ENCODE data around the gene AGO3. TPM values are rescaled to one million over a fixed set of nuclear protein-coding genes. Genes with fewer than 3 reads are reported as not detected.

AGO3 gene
- total and polyA plus RNA-seq, 2 donors, result 4.1 to 53.1 TPM

GRCh38 chr1:36093929-36094328, 163.0 kb downstream of the AGO3 start:
- no peak for DNase-seq (ENCODE audit: extremely low spot score)
- peaks cover 11% of the 10 kb centered on the region for H3K36me3 ChIP-seq (ENCODE audit: insufficient read depth)
- H3K4me1 ChIP-seq (ENCODE audit: insufficient read depth), result no peaks in the 10 kb centered on the region
- no peak overlapping the region for H3K4me3 ChIP-seq (ENCODE audit: low read depth, low read length)
- 91% methylated on average over 3 of the region's 3 CpGs for WGBS
- no peak overlapping the region for H3K27ac ChIP-seq (ENCODE audit: low read depth)

GRCh38 chr1:36094621-36095061, 163.7 kb downstream of the AGO3 start:
- H3K36me3 ChIP-seq (ENCODE audit: insufficient read depth), result peaks cover 11% of the 10 kb centered on the region

GRCh38 chr1:36095760-36096405, 165.0 kb downstream of the AGO3 start:
- Histone ChIP-seq H3K36me3 (ENCODE audit: insufficient read depth) (peaks cover 11% of the 10 kb centered on the region), H3K27ac (ENCODE audit: low read depth) (no peak overlapping the region), H3K4me3 (ENCODE audit: low read depth, low read length) (no peak overlapping the region), H3K4me1 (ENCODE audit: insufficient read depth) (no peaks in the 10 kb centered on the region)
- 52% methylated on average over 15 of the region's 15 CpGs for WGBS
- DNase-seq (ENCODE audit: extremely low spot score), result no peak

More at GRCh38 chr1:36094621-36095061, 163.7 kb downstream of the AGO3 start:
- no peak for DNase-seq (ENCODE audit: extremely low spot score)
- WGBS, result 80% methylated on average over 8 of the region's 8 CpGs
- Histone ChIP-seq H3K27ac (ENCODE audit: low read depth) (no peak overlapping the region), H3K4me3 (ENCODE audit: low read depth, low read length) (no peak overlapping the region), H3K4me1 (ENCODE audit: insufficient read depth) (no peaks in the 10 kb centered on the region)

GRCh38 chr1:36096500-36097432, 165.9 kb downstream of the AGO3 start:
- H3K36me3 ChIP-seq (ENCODE audit: insufficient read depth), result peaks cover 11% of the 10 kb centered on the region
- 64% methylated on average over 16 of the region's 16 CpGs for WGBS
- DNase-seq (ENCODE audit: extremely low spot score), result no peak
- H3K27ac ChIP-seq (ENCODE audit: low read depth), result no peak overlapping the region
- H3K4me3 ChIP-seq (ENCODE audit: low read depth, low read length), result no peak overlapping the region
- H3K4me1 ChIP-seq (ENCODE audit: insufficient read depth), result no peaks in the 10 kb centered on the region

GRCh38 chr1:36097693-36098585, 167.0 kb downstream of the AGO3 start:
- Histone ChIP-seq H3K4me1 (ENCODE audit: insufficient read depth) (no peaks in the 10 kb centered on the region), H3K4me3 (ENCODE audit: low read depth, low read length) (no peak overlapping the region), H3K36me3 (ENCODE audit: insufficient read depth) (peaks cover 6% of the 10 kb centered on the region), H3K27ac (ENCODE audit: low read depth) (no peak overlapping the region)
- no peak for DNase-seq (ENCODE audit: extremely low spot score)
- 90% methylated on average over 33 of the region's 33 CpGs for WGBS

- H3K4me3 ChIP-seq (ENCODE audit: low read depth, low read length), result no peak overlapping the region
- no peaks in the 10 kb centered on the region for H3K4me1 ChIP-seq (ENCODE audit: insufficient read depth)
- DNase-seq (ENCODE audit: extremely low spot score), result no peak
- WGBS, result 83% methylated on average over 13 of the region's 13 CpGs
- no peak overlapping the region for H3K27ac ChIP-seq (ENCODE audit: low read depth)
- peaks cover 4% of the 10 kb centered on the region for H3K36me3 ChIP-seq (ENCODE audit: insufficient read depth)
These were observed 167.9 kb downstream of the AGO3 start for GRCh38 chr1:36098650-36099365.

- Histone ChIP-seq H3K27ac (ENCODE audit: low read depth) (no peak overlapping the region), H3K4me3 (ENCODE audit: low read depth, low read length) (no peak overlapping the region), H3K36me3 (ENCODE audit: insufficient read depth) (no peaks in the 10 kb centered on the region), H3K4me1 (ENCODE audit: insufficient read depth) (no peaks in the 10 kb centered on the region)
- 36% methylated on average over 18 of the region's 18 CpGs for WGBS
- DNase-seq (ENCODE audit: extremely low spot score), result no peak
These were observed 168.9 kb downstream of the AGO3 start for GRCh38 chr1:36099681-36100341.

GRCh38 chr1:36100376-36100775, 169.5 kb downstream of the AGO3 start:
- Histone ChIP-seq H3K36me3 (ENCODE audit: insufficient read depth) (no peaks in the 10 kb centered on the region), H3K4me3 (ENCODE audit: low read depth, low read length) (no peak overlapping the region), H3K4me1 (ENCODE audit: insufficient read depth) (no peaks in the 10 kb centered on the region), H3K27ac (ENCODE audit: low read depth) (no peak overlapping the region)
- 54% methylated on average over 6 of the region's 6 CpGs for WGBS
- no peak for DNase-seq (ENCODE audit: extremely low spot score)

GRCh38 chr1:36101546-36101945, 170.6 kb downstream of the AGO3 start:
- 97% methylated on average over 5 of the region's 5 CpGs for WGBS
- Histone ChIP-seq H3K27ac (ENCODE audit: low read depth) (no peak overlapping the region), H3K4me1 (ENCODE audit: insufficient read depth) (no peaks in the 10 kb centered on the region), H3K4me3 (ENCODE audit: low read depth, low read length) (no peak overlapping the region), H3K36me3 (ENCODE audit: insufficient read depth) (no peaks in the 10 kb centered on the region)
- DNase-seq (ENCODE audit: extremely low spot score), result no peak

GRCh38 chr1:36106269-36106668, 175.4 kb downstream of the AGO3 start:
- H3K27ac ChIP-seq (ENCODE audit: low read depth), result no peak overlapping the region

GRCh38 chr1:36107394-36107793, 176.5 kb downstream of the AGO3 start:
- Histone ChIP-seq H3K36me3 (ENCODE audit: insufficient read depth) (no peaks in the 10 kb centered on the region), H3K27ac (ENCODE audit: low read depth) (no peak overlapping the region), H3K4me3 (ENCODE audit: low read depth, low read length) (no peak overlapping the region), H3K4me1 (ENCODE audit: insufficient read depth) (no peaks in the 10 kb centered on the region)
- no peak for DNase-seq (ENCODE audit: extremely low spot score)
- WGBS, result 83% methylated on average over 9 of the region's 9 CpGs

More at GRCh38 chr1:36106269-36106668, 175.4 kb downstream of the AGO3 start:
- Histone ChIP-seq H3K4me1 (ENCODE audit: insufficient read depth) (no peaks in the 10 kb centered on the region), H3K36me3 (ENCODE audit: insufficient read depth) (no peaks in the 10 kb centered on the region), H3K4me3 (ENCODE audit: low read depth, low read length) (no peak overlapping the region)
- 36% methylated on average over 5 of the region's 5 CpGs for whole genome bisulfite sequencing
- no peak for DNase-seq (ENCODE audit: extremely low spot score)

GRCh38 chr1:36108314-36108713, 177.4 kb downstream of the AGO3 start:
- DNase-seq (ENCODE audit: extremely low spot score), result no peak
- WGBS, result 58% methylated on average over 14 of the region's 14 CpGs
- Histone ChIP-seq H3K36me3 (ENCODE audit: insufficient read depth) (no peaks in the 10 kb centered on the region), H3K4me3 (ENCODE audit: low read depth, low read length) (no peak overlapping the region), H3K27ac (ENCODE audit: low read depth) (no peak overlapping the region), H3K4me1 (ENCODE audit: insufficient read depth) (no peaks in the 10 kb centered on the region)

Data from urinary bladder (tissue), 4 donors.